Fibroblast of villous mesenchyme (primary cell): ENCODE results near the gene DYRK1B. TPM values are rescaled to one million over a fixed set of nuclear protein-coding genes. Genes with fewer than 3 reads are reported as not detected.

ENCODE experiments used
- DNase-seq: peaks from one replicate; pipeline ENCODE4 v3.0.0-alpha.2; 2010; ENCODE audit warnings: low read depth
- H3K4me3 ChIP-seq: 2 replicates; pipeline ENCODE4 v1.5.1; 2011; ENCODE audit warnings: low read depth, mild to moderate bottlenecking, low read length
- total RNA-seq: library from RNA; depleted of rRNA; stranded (reverse); fragments of >200 nt; gene quantifications from 2 replicates; pipeline ENCODE4 v1.2.3, GENCODE V29; 2012
- TF ChIP-seq, protein P1 (sequence below): IDR thresholded peaks from 2 replicates; pipeline ENCODE4 v1.5.1; 2012; ENCODE audit warnings: low read depth, mild to moderate bottlenecking, low read length; ENCODE audit not compliant: insufficient read depth

The DYRK1B gene
- total RNA-seq, 1 donor = 10.4 TPM

DNA sequence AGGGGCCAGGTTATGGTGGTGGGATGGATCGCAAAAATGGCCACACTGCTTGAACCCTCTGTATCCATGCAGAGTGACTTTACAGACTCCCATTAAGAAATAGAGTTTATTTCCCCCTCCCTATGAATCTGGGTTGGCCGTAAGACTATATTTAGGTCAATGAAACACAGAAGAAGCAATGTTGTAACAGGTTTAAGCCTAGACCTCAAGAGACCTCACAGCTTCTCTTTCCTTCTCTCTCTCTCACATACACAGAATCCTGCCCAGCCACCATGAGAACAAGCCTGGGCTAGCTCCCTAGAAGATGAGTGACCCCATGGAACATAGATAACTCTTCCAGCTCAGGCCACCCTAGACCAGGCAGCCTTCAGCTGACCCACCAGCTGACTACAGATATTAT, 33.2 kb upstream of the DYRK1B start:
- TF ChIP-seq, protein P1, sequence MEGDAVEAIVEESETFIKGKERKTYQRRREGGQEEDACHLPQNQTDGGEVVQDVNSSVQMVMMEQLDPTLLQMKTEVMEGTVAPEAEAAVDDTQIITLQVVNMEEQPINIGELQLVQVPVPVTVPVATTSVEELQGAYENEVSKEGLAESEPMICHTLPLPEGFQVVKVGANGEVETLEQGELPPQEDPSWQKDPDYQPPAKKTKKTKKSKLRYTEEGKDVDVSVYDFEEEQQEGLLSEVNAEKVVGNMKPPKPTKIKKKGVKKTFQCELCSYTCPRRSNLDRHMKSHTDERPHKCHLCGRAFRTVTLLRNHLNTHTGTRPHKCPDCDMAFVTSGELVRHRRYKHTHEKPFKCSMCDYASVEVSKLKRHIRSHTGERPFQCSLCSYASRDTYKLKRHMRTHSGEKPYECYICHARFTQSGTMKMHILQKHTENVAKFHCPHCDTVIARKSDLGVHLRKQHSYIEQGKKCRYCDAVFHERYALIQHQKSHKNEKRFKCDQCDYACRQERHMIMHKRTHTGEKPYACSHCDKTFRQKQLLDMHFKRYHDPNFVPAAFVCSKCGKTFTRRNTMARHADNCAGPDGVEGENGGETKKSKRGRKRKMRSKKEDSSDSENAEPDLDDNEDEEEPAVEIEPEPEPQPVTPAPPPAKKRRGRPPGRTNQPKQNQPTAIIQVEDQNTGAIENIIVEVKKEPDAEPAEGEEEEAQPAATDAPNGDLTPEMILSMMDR = no peak
- no peak for DNase-seq
- no peak overlapping the region for H3K4me3 ChIP-seq

DNA sequence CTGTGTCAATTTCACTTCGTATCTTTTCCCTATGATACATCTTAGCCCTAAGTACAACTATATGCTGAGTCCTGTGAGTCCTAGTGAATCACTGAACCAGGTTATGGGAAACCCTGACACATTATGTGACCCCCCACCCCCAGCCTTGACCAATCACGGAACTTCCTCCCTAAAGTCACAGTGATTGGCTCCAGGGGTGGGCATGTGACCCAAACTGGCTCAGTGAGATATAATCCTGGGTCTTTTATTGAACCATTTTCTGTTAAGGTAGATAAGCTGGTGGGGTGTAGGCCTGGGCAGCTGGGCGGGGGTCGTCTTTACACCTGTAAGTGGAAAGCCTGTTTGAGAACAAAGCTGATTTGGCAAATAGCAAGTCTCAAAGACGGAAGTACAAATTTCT, 32.0 kb upstream of the DYRK1B start:
- TF ChIP-seq, protein P1 = no peak
- DNase-seq = no peak
- H3K4me3 ChIP-seq = no peak overlapping the region

DNA sequence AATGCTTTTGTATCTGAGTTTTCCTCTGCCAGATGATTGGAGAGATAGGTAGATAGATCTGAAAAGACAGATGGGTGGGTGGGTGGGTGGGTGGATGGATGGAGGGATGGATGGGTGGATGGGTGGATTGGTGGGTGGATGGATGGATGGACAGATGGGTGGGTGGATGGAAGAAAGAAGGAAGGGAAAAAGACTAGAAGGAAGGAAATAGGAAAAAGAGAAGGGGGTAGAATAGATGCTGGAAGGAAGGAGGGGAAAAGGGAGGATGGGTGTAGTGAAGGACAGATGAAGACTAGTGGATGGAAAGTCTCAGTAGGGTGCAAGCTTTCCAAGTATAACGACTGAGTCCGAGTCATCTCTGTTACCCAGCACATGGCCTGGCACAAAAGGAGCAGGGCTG, 31.2 kb upstream of the DYRK1B start:
- TF ChIP-seq, protein P1 = no peak
- H3K4me3 ChIP-seq = no peak overlapping the region
- DNase-seq = no peak

DNA sequence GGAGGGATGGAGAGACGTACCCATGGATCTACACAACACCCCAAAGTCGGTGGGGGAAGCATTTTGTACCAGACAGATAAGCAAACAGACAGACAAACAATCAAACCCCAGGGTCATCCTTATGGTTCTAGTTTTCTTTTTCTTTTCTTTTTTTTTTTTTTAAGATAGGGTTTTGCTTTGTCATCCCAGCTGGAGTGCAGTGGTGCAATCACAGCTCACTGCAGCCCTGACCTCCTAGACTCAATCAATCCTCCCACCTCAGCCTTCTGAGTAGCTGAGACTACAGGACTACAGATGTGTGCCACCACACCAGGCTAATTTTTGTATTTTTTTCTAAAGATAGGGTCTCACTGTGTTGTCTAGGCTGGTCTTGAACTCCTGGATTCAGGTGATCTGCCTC, 30.2 kb upstream of the DYRK1B start:
- DNase-seq = no peak
- TF ChIP-seq, protein P1 = no peak

DNA sequence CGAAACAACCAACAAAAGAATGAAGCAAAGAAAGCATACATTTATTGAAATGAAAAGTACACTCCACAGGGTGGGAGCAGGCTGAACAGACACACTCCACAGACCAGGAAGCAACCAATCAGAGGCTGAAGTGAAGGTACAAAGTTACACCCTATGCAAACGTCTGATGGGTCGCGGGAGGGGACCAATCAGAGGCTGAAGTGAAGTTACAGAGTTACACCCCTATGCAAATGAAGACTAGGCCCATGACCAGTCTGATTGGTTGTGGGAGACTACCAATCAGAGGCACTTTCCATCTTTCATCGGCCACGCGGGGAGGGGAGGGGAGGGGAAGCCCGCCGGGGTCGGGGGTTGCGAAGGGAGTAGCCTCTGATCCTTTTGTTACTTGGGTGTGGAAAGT, 24.6 kb upstream of the DYRK1B start:
- TF ChIP-seq, protein P1 = no peak
- peak; percentile 67 for DNase-seq
- no peak overlapping the region for H3K4me3 ChIP-seq

More for the DNA sequence above, 30.2 kb upstream of the DYRK1B start:
- no peak overlapping the region for H3K4me3 ChIP-seq

DNA sequence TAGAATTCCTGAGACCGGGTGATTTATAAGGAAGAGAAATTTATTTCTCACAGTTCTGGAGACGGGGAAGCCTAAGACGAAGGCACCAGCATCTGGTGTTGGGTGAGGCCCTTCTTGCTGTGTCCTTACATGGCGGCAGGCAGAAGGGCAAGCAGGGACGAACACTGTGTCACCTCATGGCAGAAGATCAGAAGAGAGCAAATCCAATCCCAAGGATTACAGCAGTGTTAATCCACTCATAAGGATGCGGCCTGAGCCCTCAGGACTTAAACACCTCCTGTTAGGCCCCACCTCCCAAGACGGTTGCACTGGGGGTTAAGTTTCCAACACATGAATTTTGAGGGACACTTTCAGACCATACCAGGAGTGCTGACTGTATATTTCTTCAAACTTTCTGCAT, 18.9 kb upstream of the DYRK1B start:
- DNase-seq = no peak
- H3K4me3 ChIP-seq = no peak overlapping the region

DNA sequence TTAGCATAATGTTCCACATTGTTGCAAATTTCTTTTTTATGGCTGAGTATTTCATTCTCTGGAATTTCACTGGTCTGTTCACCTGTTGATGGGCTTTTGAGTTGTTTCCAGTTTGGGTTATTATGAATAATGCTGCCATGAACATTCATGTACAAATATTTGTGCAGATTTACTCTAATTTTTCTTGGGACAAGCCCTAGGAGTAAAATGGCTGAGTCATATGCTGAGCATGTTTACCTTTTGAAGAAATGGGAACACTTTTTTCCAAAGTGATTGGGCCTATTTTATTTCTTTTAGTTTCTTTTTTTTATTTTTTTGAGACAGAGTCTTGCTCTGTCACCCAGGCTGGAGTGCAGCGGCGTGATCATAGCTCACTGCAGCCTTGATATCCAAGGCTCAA, 16.9 kb upstream of the DYRK1B start:
- no peak overlapping the region for H3K4me3 ChIP-seq
- no peak for DNase-seq

More for the DNA sequence above, 18.9 kb upstream of the DYRK1B start:
- TF ChIP-seq, protein P1 = no peak

More for the DNA sequence above, 16.9 kb upstream of the DYRK1B start:
- TF ChIP-seq, protein P1 = no peak
